Ascending aorta (tissue), 2 donors: ENCODE results near the gene TEAD1. TPM values are rescaled to one million over a fixed set of nuclear protein-coding genes. Genes with fewer than 3 reads are reported as not detected.

Source experiments
- DNase-seq, 2 donors: peaks; one replicate each; pipeline ENCODE4 v3.0.0-alpha.2; 2019; ENCODE audit warnings: low spot score in 2 of 2
- H3K27ac ChIP-seq, 2 donors: fragments of 200-600 bp; sonication (generic); one replicate each; pipeline ENCODE4 v1.5.1; 2016 to 2017; ENCODE audit warnings: mild to moderate bottlenecking in 1 of 2
- H3K27me3 ChIP-seq: fragments of 200-600 bp; sonication (generic); one replicate; pipeline ENCODE4 v1.5.1; 2017
- H3K36me3 ChIP-seq, 2 donors: fragments of 200-600 bp; sonication (generic); one replicate each; pipeline ENCODE4 v1.5.1; 2016
- H3K4me1 ChIP-seq, 2 donors: fragments of 200-600 bp; sonication (generic); one replicate each; pipeline ENCODE4 v1.5.1; 2016 to 2017; ENCODE audit warnings: mild to moderate bottlenecking in 1 of 2
- H3K4me3 ChIP-seq, 2 donors: fragments of 200-600 bp; sonication (generic); one replicate each; pipeline ENCODE4 v1.5.1; 2016 to 2017; ENCODE audit warnings: mild to moderate bottlenecking in 1 of 2
- H3K9me3 ChIP-seq, 2 donors: fragments of 200-600 bp; sonication (generic); one replicate each; pipeline ENCODE4 v1.5.1; 2016
- CTCF ChIP-seq, 3 experiments: fragments of 200-600 bp in 2 of 3; fragments of 450-650 bp in 1 of 3; sonication (generic) in 2 of 3; IDR thresholded peaks; one replicate each; pipeline ENCODE4 v1.5.1; 2016 to 2019; ENCODE audit warnings: antibody characterized with exemption in 3 of 3, mild to moderate bottlenecking in 1 of 3, moderate library complexity in 1 of 3
- intact Hi-C: fragments of 100-400 bp; cut with DNase I; formaldehyde crosslinking; loops from one replicate; pipeline ENCODE4 v1.15.1; 2023
- total RNA-seq: library from RNA; depleted of rRNA; stranded (reverse); fragments of >200 nt; gene quantifications from one replicate; pipeline ENCODE4 v1.1.0, GENCODE V29; 2016

TEAD1 gene
- total RNA-seq, 1 donor from 2014 or later = 112 TPM

DNA sequence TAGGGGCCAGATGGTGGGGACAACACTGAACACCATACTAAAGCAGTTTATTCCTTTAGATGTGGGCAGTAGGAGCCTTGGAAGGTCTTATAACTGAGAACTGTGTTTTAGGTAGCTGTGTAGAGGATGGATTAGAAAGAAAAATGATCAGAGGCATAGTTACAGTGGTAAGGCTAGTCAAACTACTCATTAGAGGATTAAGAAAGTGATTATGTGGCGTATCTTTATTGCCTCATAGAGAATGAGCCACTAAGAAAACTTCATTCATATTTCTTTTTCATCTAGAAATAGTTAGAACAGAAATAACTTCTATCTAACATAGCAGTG lies 179.1 kb downstream of the TEAD1 start:
- no peak for TF ChIP-seq CTCF (IDR thresholded peaks at IDR 0.05)
- Histone ChIP-seq H3K27me3 (no peaks in the 10 kb centered on the region), H3K27ac (no peak overlapping the region), H3K4me3 (no peak overlapping the region), H3K36me3 (no peaks in the 10 kb centered on the region), H3K4me1 (peaks cover 0 to 4% of the 10 kb centered on the region in 2 donors), H3K9me3 (no peaks in the 10 kb centered on the region)
- intact Hi-C loops = no loop called here
- no peak for DNase-seq

- Histone ChIP-seq H3K4me3 (no peak overlapping the region), H3K9me3 (no peaks in the 10 kb centered on the region), H3K27me3 (no peaks in the 10 kb centered on the region), H3K36me3 (no peaks in the 10 kb centered on the region), H3K4me1 (peaks cover 0 to 4% of the 10 kb centered on the region in 2 donors), H3K27ac (no peak overlapping the region)
- intact Hi-C loops = no loop called here
- TF ChIP-seq CTCF (IDR thresholded peaks at IDR 0.05) = no peak
- no peak for DNase-seq
Observed at GRCh38 chr11:12853652-12854296, 179.6 kb downstream of the TEAD1 start.

DNA sequence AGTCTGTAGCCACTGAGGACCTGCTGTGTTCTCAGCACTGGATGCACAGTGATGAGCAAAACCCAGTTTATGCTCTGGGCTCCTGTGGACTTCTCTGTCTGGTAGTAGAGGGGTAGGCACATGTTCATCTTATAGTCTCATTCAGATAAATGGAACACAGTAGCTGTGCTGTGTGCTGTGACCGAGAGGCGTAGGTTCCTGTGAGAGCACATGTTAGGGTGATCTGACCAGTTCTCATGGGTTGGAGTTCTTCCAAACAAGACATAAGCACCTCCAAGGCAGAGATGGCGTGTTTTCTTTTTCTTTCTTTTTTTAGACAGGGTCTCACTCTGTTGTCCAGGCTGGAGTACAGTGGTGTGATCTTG lies 180.1 kb downstream of the TEAD1 start:
- Histone ChIP-seq H3K4me3 (no peak overlapping the region), H3K4me1 (peaks cover 0 to 4% of the 10 kb centered on the region in 2 donors), H3K9me3 (no peaks in the 10 kb centered on the region), H3K27me3 (no peaks in the 10 kb centered on the region), H3K27ac (no peak overlapping the region), H3K36me3 (no peaks in the 10 kb centered on the region)
- no peak for TF ChIP-seq CTCF (IDR thresholded peaks at IDR 0.05)
- intact Hi-C loops = no loop called here
- DNase-seq = no peak

GRCh38 chr11:12854829-12855228 lies 180.6 kb downstream of the TEAD1 start:
- Histone ChIP-seq H3K27ac (no peak overlapping the region), H3K36me3 (no peaks in the 10 kb centered on the region), H3K27me3 (no peaks in the 10 kb centered on the region), H3K4me1 (peaks cover 0 to 4% of the 10 kb centered on the region in 2 donors), H3K9me3 (no peaks in the 10 kb centered on the region), H3K4me3 (no peak overlapping the region)
- no peak for TF ChIP-seq CTCF (IDR thresholded peaks at IDR 0.05)
- DNase-seq = no peak
- intact Hi-C loops = no loop called here

DNA sequence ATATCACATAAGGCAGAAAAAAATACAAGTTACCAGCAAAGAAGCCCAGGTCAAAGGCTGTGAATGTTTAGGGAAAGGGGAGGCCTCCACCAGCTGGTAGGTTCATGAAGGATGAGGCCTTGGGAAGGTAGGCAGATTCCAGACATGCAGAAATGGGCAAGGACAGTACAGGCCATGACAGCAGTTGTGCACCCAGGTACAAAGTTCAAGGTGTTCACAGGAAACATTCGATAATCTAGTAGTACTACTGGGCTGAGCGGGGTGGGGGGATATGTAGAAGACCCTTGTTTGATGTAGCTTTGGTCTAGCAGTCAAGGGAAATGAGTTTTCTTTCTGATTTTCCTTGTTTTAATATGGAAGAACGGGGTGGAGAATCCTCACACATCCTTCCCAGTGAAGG lies 182.1 kb downstream of the TEAD1 start:
- no peaks in the 10 kb centered on the region for H3K27me3 ChIP-seq
- intact Hi-C loops = no loop called here
- H3K9me3 ChIP-seq = no peaks in the 10 kb centered on the region
- no peak overlapping the region for H3K27ac ChIP-seq
- TF ChIP-seq CTCF (IDR thresholded peaks at IDR 0.05) = no peak
- H3K4me1 ChIP-seq = peaks cover 0 to 4% of the 10 kb centered on the region in 2 donors
- no peak overlapping the region for H3K4me3 ChIP-seq
- no peak for DNase-seq
- H3K36me3 ChIP-seq = no peaks in the 10 kb centered on the region

- TF ChIP-seq CTCF (IDR thresholded peaks at IDR 0.05) = no peak
- no peaks in the 10 kb centered on the region for H3K9me3 ChIP-seq
- no peaks in the 10 kb centered on the region for H3K27me3 ChIP-seq
- intact Hi-C loops = no loop called here
- no peaks in the 10 kb centered on the region for H3K36me3 ChIP-seq
- no peak overlapping the region for H3K27ac ChIP-seq
- H3K4me3 ChIP-seq = no peak overlapping the region
- no peak for DNase-seq
- peaks cover 0 to 10% of the 10 kb centered on the region in 2 donors for H3K4me1 ChIP-seq
Observed at GRCh38 chr11:12857572-12857971, 183.4 kb downstream of the TEAD1 start.
